ENCODE data around the gene RHBDD1.

- TF ChIP-seq, protein P1, sequence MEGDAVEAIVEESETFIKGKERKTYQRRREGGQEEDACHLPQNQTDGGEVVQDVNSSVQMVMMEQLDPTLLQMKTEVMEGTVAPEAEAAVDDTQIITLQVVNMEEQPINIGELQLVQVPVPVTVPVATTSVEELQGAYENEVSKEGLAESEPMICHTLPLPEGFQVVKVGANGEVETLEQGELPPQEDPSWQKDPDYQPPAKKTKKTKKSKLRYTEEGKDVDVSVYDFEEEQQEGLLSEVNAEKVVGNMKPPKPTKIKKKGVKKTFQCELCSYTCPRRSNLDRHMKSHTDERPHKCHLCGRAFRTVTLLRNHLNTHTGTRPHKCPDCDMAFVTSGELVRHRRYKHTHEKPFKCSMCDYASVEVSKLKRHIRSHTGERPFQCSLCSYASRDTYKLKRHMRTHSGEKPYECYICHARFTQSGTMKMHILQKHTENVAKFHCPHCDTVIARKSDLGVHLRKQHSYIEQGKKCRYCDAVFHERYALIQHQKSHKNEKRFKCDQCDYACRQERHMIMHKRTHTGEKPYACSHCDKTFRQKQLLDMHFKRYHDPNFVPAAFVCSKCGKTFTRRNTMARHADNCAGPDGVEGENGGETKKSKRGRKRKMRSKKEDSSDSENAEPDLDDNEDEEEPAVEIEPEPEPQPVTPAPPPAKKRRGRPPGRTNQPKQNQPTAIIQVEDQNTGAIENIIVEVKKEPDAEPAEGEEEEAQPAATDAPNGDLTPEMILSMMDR (conservative IDR thresholded peaks at IDR 0.05) = no peak
- no peak for TF ChIP-seq ZFX (IDR thresholded peaks at IDR 0.05)
These were observed 13.5 kb downstream of the RHBDD1 start for GRCh38 chr2:226849349-226849748.
